Activated T-helper 2 cell treated with anti-CD3 and anti-CD28 coated beads, Interferon-gamma antibody, Interleukin-2, Interleukin-4, amounts not matched to agents 10 μg/mL and 5 μg/mL and 100 μg/mL, durations not matched to agents 14 hours and 24 hours and 36 hours (primary cell): ENCODE measurements around the gene PSD. TPM values are rescaled to one million over a fixed set of nuclear protein-coding genes. Genes with fewer than 3 reads are reported as not detected.

Experiments used
- DNase-seq: peaks from one replicate; pipeline ENCODE4 v3.0.0; 2021; ENCODE audit warnings: low spot score
- H3K27ac Mint-ChIP-seq: one replicate; pipeline ENCODE4 v1.8.0; 2021; ENCODE audit warnings: mixed read lengths
- H3K27me3 Mint-ChIP-seq: one replicate; pipeline ENCODE4 v1.8.0; 2021; ENCODE audit warnings: low read depth, mixed read lengths
- H3K36me3 Mint-ChIP-seq: one replicate; pipeline ENCODE4 v1.8.0; 2021; ENCODE audit warnings: low read depth, mixed read lengths
- H3K4me1 Mint-ChIP-seq: one replicate; pipeline ENCODE4 v1.8.0; 2021; ENCODE audit warnings: low read depth, mixed read lengths
- H3K4me3 Mint-ChIP-seq: one replicate; pipeline ENCODE4 v1.8.0; 2021; ENCODE audit warnings: low read depth, mild to moderate bottlenecking, moderate library complexity, mixed read lengths
- H3K9me3 Mint-ChIP-seq: one replicate; pipeline ENCODE4 v1.8.0; 2021; ENCODE audit warnings: mixed read lengths
- intact Hi-C: fragments of 100-400 bp; cut with micrococcal nuclease; formaldehyde crosslinking; loops from one replicate; pipeline ENCODE4 v1.15.1; 2023
- total RNA-seq: library from RNA; stranded (reverse); gene quantifications from 2 replicates; pipeline ENCODE4 v1.2.3, GENCODE V29; 2022

PSD gene
- total RNA-seq = 10.6 and 13.4 TPM in 2 replicates

- H3K4me3 Mint-ChIP-seq = peak within 1 kb of the TSS; percentile 93
- DNase-seq = no peak
- H3K36me3 Mint-ChIP-seq = peaks cover 4% of the 10 kb centered on the region
- peaks cover 23% of the 10 kb centered on the region for H3K27me3 Mint-ChIP-seq
- peak within 1 kb of the TSS; percentile 9 for H3K27ac Mint-ChIP-seq
- no peaks in the 10 kb centered on the region for H3K9me3 Mint-ChIP-seq
- peaks cover 17% of the 10 kb centered on the region for H3K4me1 Mint-ChIP-seq
- intact Hi-C loops = no loop called here
These were observed at the start of gene PSD for GRCh38 chr10:102418622-102419268. PSD (minus strand) TSS chr10:102418785; CDS start chr10:102417038, 1,747 bp downstream.

GRCh38 chr10:102467971-102468438 lies 49.4 kb upstream of the PSD start:
- peaks cover 2% of the 10 kb centered on the region for H3K4me1 Mint-ChIP-seq
- intact Hi-C loops = no loop called here
- no peaks in the 10 kb centered on the region for H3K27me3 Mint-ChIP-seq
- no peaks in the 10 kb centered on the region for H3K36me3 Mint-ChIP-seq
- DNase-seq = no peak
- H3K4me3 Mint-ChIP-seq = no peak overlapping the region
- no peak overlapping the region for H3K27ac Mint-ChIP-seq
- H3K9me3 Mint-ChIP-seq = no peaks in the 10 kb centered on the region

- intact Hi-C loops = no loop called here
- H3K27ac Mint-ChIP-seq = no peak overlapping the region
- no peak overlapping the region for H3K4me3 Mint-ChIP-seq
These were observed 48.7 kb upstream of the PSD start for GRCh38 chr10:102467318-102467717.

GRCh38 chr10:102465466-102465865 lies 46.9 kb upstream of the PSD start:
- Mint-ChIP-seq H3K4me3 (no peak overlapping the region), H3K9me3 (no peaks in the 10 kb centered on the region), H3K27ac (no peak overlapping the region), H3K27me3 (no peaks in the 10 kb centered on the region), H3K4me1 (peaks cover 23% of the 10 kb centered on the region), H3K36me3 (no peaks in the 10 kb centered on the region)
- no peak for DNase-seq
- intact Hi-C loops = no loop called here

More at GRCh38 chr10:102467318-102467717, 48.7 kb upstream of the PSD start:
- H3K36me3 Mint-ChIP-seq = no peaks in the 10 kb centered on the region
- DNase-seq = no peak
- H3K4me1 Mint-ChIP-seq = peaks cover 8% of the 10 kb centered on the region
- H3K27me3 Mint-ChIP-seq = no peaks in the 10 kb centered on the region
- H3K9me3 Mint-ChIP-seq = no peaks in the 10 kb centered on the region

- Mint-ChIP-seq H3K36me3 (no peaks in the 10 kb centered on the region), H3K9me3 (no peaks in the 10 kb centered on the region), H3K4me3 (no peak overlapping the region), H3K4me1 (peaks cover 24% of the 10 kb centered on the region), H3K27me3 (no peaks in the 10 kb centered on the region), H3K27ac (no peak overlapping the region)
- intact Hi-C loops = loop anchor here (5.0 kb wide), 1 partner anchor 42 kb away; the partner anchor contains the start of gene FBXL15
- no peak for DNase-seq
These were observed 45.4 kb upstream of the PSD start for GRCh38 chr10:102463983-102464382.

- Mint-ChIP-seq H3K36me3 (no peaks in the 10 kb centered on the region), H3K27me3 (no peaks in the 10 kb centered on the region), H3K9me3 (no peaks in the 10 kb centered on the region), H3K27ac (no peak overlapping the region), H3K4me3 (peak overlapping the region; percentile 57), H3K4me1 (peaks cover 24% of the 10 kb centered on the region)
- intact Hi-C loops = loop anchor here (5.0 kb wide), 1 partner anchor 40 kb away; the partner anchor contains the start of gene FBXL15
- no peak for DNase-seq
These were observed 44.0 kb upstream of the PSD start for GRCh38 chr10:102462512-102463054.

GRCh38 chr10:102461187-102462054 lies 42.8 kb upstream of the PSD start:
- no peaks in the 10 kb centered on the region for H3K27me3 Mint-ChIP-seq
- intact Hi-C loops = loop anchor here (1.0 to 5.0 kb wide), 4 partner anchors 8 to 41 kb away; partner anchors contain the start of genes ACTR1A, CUEDC2, FBXL15 and SUFU
- peaks cover 24% of the 10 kb centered on the region for H3K4me1 Mint-ChIP-seq
- peak overlapping the region; percentile 85 for H3K27ac Mint-ChIP-seq
- H3K36me3 Mint-ChIP-seq = no peaks in the 10 kb centered on the region
- H3K9me3 Mint-ChIP-seq = no peaks in the 10 kb centered on the region
- peak; percentile 88 for DNase-seq
- H3K4me3 Mint-ChIP-seq = peak overlapping the region; percentile 90

- no peaks in the 10 kb centered on the region for H3K9me3 Mint-ChIP-seq
- no peaks in the 10 kb centered on the region for H3K27me3 Mint-ChIP-seq
- no peak for DNase-seq
- H3K4me1 Mint-ChIP-seq = peaks cover 24% of the 10 kb centered on the region
- intact Hi-C loops = loop anchor here (1.0 to 5.0 kb wide), 4 partner anchors 8 to 42 kb away; partner anchors contain the start of genes ACTR1A, CUEDC2, FBXL15 and SUFU
- H3K27ac Mint-ChIP-seq = peak overlapping the region; percentile 85
- H3K36me3 Mint-ChIP-seq = peaks cover 1% of the 10 kb centered on the region
- H3K4me3 Mint-ChIP-seq = peak overlapping the region; percentile 90
These were observed 42.2 kb upstream of the PSD start for GRCh38 chr10:102460836-102461186.

- Mint-ChIP-seq H3K36me3 (peaks cover 6% of the 10 kb centered on the region), H3K27me3 (no peaks in the 10 kb centered on the region), H3K27ac (no peak overlapping the region), H3K9me3 (no peaks in the 10 kb centered on the region), H3K4me3 (no peak overlapping the region), H3K4me1 (peaks cover 23% of the 10 kb centered on the region)
- intact Hi-C loops = no loop called here
- DNase-seq = no peak
These were observed 40.1 kb upstream of the PSD start for GRCh38 chr10:102458656-102459055.

- DNase-seq = no peak
- H3K27ac Mint-ChIP-seq = no peak overlapping the region
- H3K36me3 Mint-ChIP-seq = peaks cover 11% of the 10 kb centered on the region
- H3K9me3 Mint-ChIP-seq = no peaks in the 10 kb centered on the region
- no peak overlapping the region for H3K4me3 Mint-ChIP-seq
- H3K27me3 Mint-ChIP-seq = no peaks in the 10 kb centered on the region
- intact Hi-C loops = no loop called here
- H3K4me1 Mint-ChIP-seq = peaks cover 26% of the 10 kb centered on the region
These were observed 39.1 kb upstream of the PSD start for GRCh38 chr10:102457591-102458150.

GRCh38 chr10:102455893-102456471 lies 37.4 kb upstream of the PSD start:
- no peaks in the 10 kb centered on the region for H3K9me3 Mint-ChIP-seq
- intact Hi-C loops = no loop called here
- H3K27me3 Mint-ChIP-seq = no peaks in the 10 kb centered on the region
- no peak overlapping the region for H3K27ac Mint-ChIP-seq
- DNase-seq = no peak
- H3K4me1 Mint-ChIP-seq = peaks cover 22% of the 10 kb centered on the region
- H3K4me3 Mint-ChIP-seq = no peak overlapping the region
- H3K36me3 Mint-ChIP-seq = peaks cover 26% of the 10 kb centered on the region
